WERI-Rb-1 (cell line): ENCODE results near the gene CSNK2A3.

Experiments
- DNase-seq: peaks from one replicate; pipeline ENCODE4 v3.0.0-alpha.2; 2020
- H3K27ac ChIP-seq: fragments of 250-450 bp; sonication (Bioruptor Pico); 2 replicates; pipeline ENCODE4 v1.5.1; 2020; ENCODE audit warnings: mild to moderate bottlenecking, moderate library complexity
- H3K27me3 ChIP-seq: fragments of 250-450 bp; sonication (Bioruptor Pico); 2 replicates; pipeline ENCODE4 v1.5.1; 2021; ENCODE audit warnings: mild to moderate bottlenecking, low read depth, moderate library complexity; ENCODE audit not compliant: insufficient read depth, severe bottlenecking
- H3K36me3 ChIP-seq: fragments of 250-450 bp; sonication (Bioruptor Pico); 2 replicates; pipeline ENCODE4 v1.5.1; 2020; ENCODE audit warnings: mild to moderate bottlenecking, moderate library complexity
- H3K4me3 ChIP-seq: 2 replicates; pipeline ENCODE4 v1.5.1; 2011; ENCODE audit warnings: low read depth, mild to moderate bottlenecking, control low read depth, low read length
- H3K9me3 ChIP-seq: fragments of 250-450 bp; sonication (Bioruptor Pico); 2 replicates; pipeline ENCODE4 v1.5.1; 2021; ENCODE audit warnings: mild to moderate bottlenecking, moderate library complexity; ENCODE audit not compliant: severe bottlenecking
- CTCF ChIP-seq: IDR thresholded peaks from 2 replicates; pipeline ENCODE4 v1.5.1; 2011; ENCODE audit warnings: low read depth, mild to moderate bottlenecking, control low read depth, inconsistent platforms, low read length

Gene CSNK2A3

GRCh38 chr11:11345099-11345498, 8.0 kb downstream of the CSNK2A3 start:
- DNase-seq = no peak
- TF ChIP-seq CTCF = no peak
- H3K27me3 ChIP-seq = no peaks in the 10 kb centered on the region
- H3K36me3 ChIP-seq = no peaks in the 10 kb centered on the region
- no peak overlapping the region for H3K27ac ChIP-seq
- no peak overlapping the region for H3K4me3 ChIP-seq
- no peaks in the 10 kb centered on the region for H3K9me3 ChIP-seq

- Histone ChIP-seq H3K36me3 (no peaks in the 10 kb centered on the region), H3K4me3 (no peak overlapping the region), H3K27me3 (no peaks in the 10 kb centered on the region), H3K9me3 (no peaks in the 10 kb centered on the region), H3K27ac (no peak overlapping the region)
- no peak for DNase-seq
- no peak for TF ChIP-seq CTCF
Observed at GRCh38 chr11:11344045-11344444, 9.0 kb downstream of the CSNK2A3 start.

- TF ChIP-seq CTCF = no peak
- no peaks in the 10 kb centered on the region for H3K27me3 ChIP-seq
- no peak overlapping the region for H3K27ac ChIP-seq
- no peak for DNase-seq
- H3K4me3 ChIP-seq = no peak overlapping the region
- no peaks in the 10 kb centered on the region for H3K36me3 ChIP-seq
- no peaks in the 10 kb centered on the region for H3K9me3 ChIP-seq
Observed at GRCh38 chr11:11338304-11338703, 14.7 kb downstream of the CSNK2A3 start.

GRCh38 chr11:11336664-11337063, 16.4 kb downstream of the CSNK2A3 start:
- Histone ChIP-seq H3K27me3 (no peaks in the 10 kb centered on the region), H3K4me3 (no peak overlapping the region), H3K36me3 (no peaks in the 10 kb centered on the region), H3K27ac (no peak overlapping the region), H3K9me3 (no peaks in the 10 kb centered on the region)
- no peak for DNase-seq
- TF ChIP-seq CTCF = no peak

- Histone ChIP-seq H3K9me3 (no peaks in the 10 kb centered on the region), H3K36me3 (no peaks in the 10 kb centered on the region), H3K27me3 (no peaks in the 10 kb centered on the region), H3K4me3 (no peak overlapping the region), H3K27ac (no peak overlapping the region)
- TF ChIP-seq CTCF = peak; percentile 23; the same call in 1 of the 2 replicates
- no peak for DNase-seq
Observed at GRCh38 chr11:11335043-11335442, 18.0 kb downstream of the CSNK2A3 start.

- no peak for DNase-seq
- Histone ChIP-seq H3K4me3 (no peak overlapping the region), H3K36me3 (no peaks in the 10 kb centered on the region), H3K27me3 (no peaks in the 10 kb centered on the region), H3K9me3 (no peaks in the 10 kb centered on the region), H3K27ac (no peak overlapping the region)
- no peak for TF ChIP-seq CTCF
Observed at GRCh38 chr11:11334607-11335006, 18.4 kb downstream of the CSNK2A3 start.
